Peyer's patch (tissue), 4 donors: ENCODE data around the gene PAX2.

Source experiments
- CTCF ChIP-seq, 6 experiments: fragments of 450-650 bp in 4 of 6; fragments of 200-600 bp in 2 of 6; sonication (generic) in 1 of 6; IDR thresholded peaks; one replicate each; pipeline ENCODE4 v1.5.1; 2017 to 2019; ENCODE audit warnings: antibody characterized with exemption in 6 of 6, mild to moderate bottlenecking in 3 of 6, moderate library complexity in 1 of 6
- POLR2A ChIP-seq, 2 donors: fragments of 450-650 bp; IDR thresholded peaks; one replicate each; pipeline ENCODE4 v1.5.1; 2017; ENCODE audit warnings: antibody characterized with exemption in 2 of 2, mild to moderate bottlenecking in 2 of 2, moderate library complexity in 2 of 2

- no peak for TF ChIP-seq CTCF (IDR thresholded peaks at IDR 0.05)
- TF ChIP-seq POLR2A (IDR thresholded peaks at IDR 0.05), result no peak
Observed at GRCh38 chr10:100775386-100775785, 30.0 kb downstream of the PAX2 start.
